Upper lobe of right lung (tissue), 1 donor: Measurements from ENCODE around the gene SPZ1. TPM values are rescaled to one million over a fixed set of nuclear protein-coding genes. Genes with fewer than 3 reads are reported as not detected.
"Not testable (repeated sequence)": the region's sequence is repeated elsewhere in the genome, so short reads cannot be mapped to it uniquely, and the experiment has no call there.

Experiments used
- ATAC-seq: fragments of 200-7000 bp; cut with Tn5 transposase; one replicate; pipeline ENCODE4 v1.9.1; 2020; ENCODE audit warnings: mild to moderate bottlenecking, moderate library complexity
- DNase-seq: peaks from one replicate; pipeline ENCODE4 v3.0.0-alpha.2; 2020
- H3K27ac ChIP-seq: fragments of 200-600 bp; one replicate; pipeline ENCODE4 v1.8.0; 2022
- H3K27me3 ChIP-seq: fragments of 200-600 bp; one replicate; pipeline ENCODE4 v1.8.0; 2022; ENCODE audit warnings: mild to moderate bottlenecking
- H3K36me3 ChIP-seq: fragments of 200-600 bp; one replicate; pipeline ENCODE4 v1.8.0; 2022
- H3K4me1 ChIP-seq: fragments of 200-600 bp; one replicate; pipeline ENCODE4 v1.8.0; 2022
- H3K4me3 ChIP-seq: fragments of 200-600 bp; one replicate; pipeline ENCODE4 v1.8.0; 2022; ENCODE audit warnings: mild to moderate bottlenecking
- H3K9me3 ChIP-seq: fragments of 200-600 bp; one replicate; pipeline ENCODE4 v1.8.0; 2022
- intact Hi-C: fragments of 100-400 bp; cut with DNase I; formaldehyde crosslinking; loops from one replicate; pipeline ENCODE4 v1.11.0; 2022
- total RNA-seq: library from RNA; stranded (reverse); fragmentation: NEBNext Ultra II Directional; extraction: Animal tissue kit (Norgen Biotek cat#: 25700); gene quantifications from one replicate; pipeline ENCODE4 v1.2.1, GENCODE V29; 2021
- TF ChIP-seq, protein P1 (sequence below): fragments of 200-600 bp; IDR thresholded peaks from one replicate; pipeline ENCODE4 v1.8.0; 2022; ENCODE audit warnings: antibody characterized with exemption
- donor health status: DM: no; HTN: yes; CAD: no; lungs with severe emphysema.

SPZ1 gene
- total RNA-seq, 1 donor from 2014 or later: not detected

DNA sequence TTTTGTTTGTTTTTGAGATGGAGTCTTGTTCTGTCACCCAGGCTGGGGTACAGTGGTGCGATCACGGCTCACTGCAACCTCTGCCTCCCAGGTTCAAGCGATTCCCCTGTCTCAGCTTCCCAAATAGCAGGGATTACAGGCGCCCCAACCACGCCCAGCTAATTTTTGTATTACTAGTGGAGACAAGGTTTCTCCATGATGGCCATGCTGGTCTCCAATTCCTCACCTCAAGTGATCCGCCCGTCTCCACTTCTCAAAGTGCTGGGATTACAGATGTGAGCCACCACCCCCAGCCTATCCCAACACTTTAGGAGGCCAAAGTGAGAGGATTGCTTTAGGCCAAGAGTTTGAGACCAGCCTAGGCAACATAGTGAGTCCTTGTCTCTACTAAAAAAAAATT, 19.3 kb downstream of the SPZ1 start:
- Histone ChIP-seq H3K27ac (no peak overlapping the region), H3K9me3 (no peaks in the 10 kb centered on the region), H3K4me1 (no peaks in the 10 kb centered on the region), H3K36me3 (no peaks in the 10 kb centered on the region), H3K27me3 (no peaks in the 10 kb centered on the region), H3K4me3 (no peak overlapping the region)
- TF ChIP-seq, protein P1, sequence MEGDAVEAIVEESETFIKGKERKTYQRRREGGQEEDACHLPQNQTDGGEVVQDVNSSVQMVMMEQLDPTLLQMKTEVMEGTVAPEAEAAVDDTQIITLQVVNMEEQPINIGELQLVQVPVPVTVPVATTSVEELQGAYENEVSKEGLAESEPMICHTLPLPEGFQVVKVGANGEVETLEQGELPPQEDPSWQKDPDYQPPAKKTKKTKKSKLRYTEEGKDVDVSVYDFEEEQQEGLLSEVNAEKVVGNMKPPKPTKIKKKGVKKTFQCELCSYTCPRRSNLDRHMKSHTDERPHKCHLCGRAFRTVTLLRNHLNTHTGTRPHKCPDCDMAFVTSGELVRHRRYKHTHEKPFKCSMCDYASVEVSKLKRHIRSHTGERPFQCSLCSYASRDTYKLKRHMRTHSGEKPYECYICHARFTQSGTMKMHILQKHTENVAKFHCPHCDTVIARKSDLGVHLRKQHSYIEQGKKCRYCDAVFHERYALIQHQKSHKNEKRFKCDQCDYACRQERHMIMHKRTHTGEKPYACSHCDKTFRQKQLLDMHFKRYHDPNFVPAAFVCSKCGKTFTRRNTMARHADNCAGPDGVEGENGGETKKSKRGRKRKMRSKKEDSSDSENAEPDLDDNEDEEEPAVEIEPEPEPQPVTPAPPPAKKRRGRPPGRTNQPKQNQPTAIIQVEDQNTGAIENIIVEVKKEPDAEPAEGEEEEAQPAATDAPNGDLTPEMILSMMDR: no peak
- no peak for ATAC-seq
- DNase-seq: no peak
- intact Hi-C loops: no loop called here

DNA sequence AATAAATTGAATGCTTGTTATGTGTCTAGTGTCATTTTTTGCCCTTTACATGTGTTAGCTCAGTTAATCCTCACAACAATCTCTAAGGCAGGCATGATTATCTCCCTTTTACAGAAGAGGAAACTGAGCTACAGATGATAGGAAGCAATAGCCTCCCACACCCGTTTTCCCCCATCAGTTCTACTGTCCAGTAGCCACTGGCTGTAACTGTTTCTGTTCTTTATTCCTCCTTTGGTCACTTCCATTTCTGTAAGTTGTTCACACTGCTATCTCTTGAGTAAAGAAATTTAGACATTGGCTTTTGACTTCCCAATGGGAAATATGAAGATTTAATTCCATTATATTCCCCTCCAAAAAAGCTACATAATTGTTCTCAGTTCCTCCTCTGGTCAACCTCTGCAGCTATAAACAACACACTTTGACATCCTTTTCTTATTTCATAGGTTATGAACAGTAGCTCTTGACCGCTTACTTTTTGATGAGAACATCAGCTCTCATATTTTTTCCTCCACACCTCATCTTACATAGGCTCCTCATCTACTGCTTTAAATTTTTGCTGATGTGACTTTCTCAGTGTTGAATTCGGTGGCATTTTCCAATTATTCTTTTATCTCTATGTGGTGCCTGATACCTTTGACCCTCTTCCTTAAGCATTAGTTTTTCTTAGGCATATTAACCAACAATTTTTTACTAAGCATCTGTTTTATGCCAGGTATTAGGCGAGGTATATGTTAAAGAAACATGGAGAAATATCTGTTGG, 21.4 kb downstream of the SPZ1 start:
- no peaks in the 10 kb centered on the region for H3K4me1 ChIP-seq
- ATAC-seq (peak; percentile 44), DNase-seq (no peak)
- TF ChIP-seq, protein P1: no peak
- no peaks in the 10 kb centered on the region for H3K36me3 ChIP-seq
- intact Hi-C loops: no loop called here
- H3K4me3 ChIP-seq: no peak overlapping the region
- no peaks in the 10 kb centered on the region for H3K9me3 ChIP-seq
- no peak overlapping the region for H3K27ac ChIP-seq
- H3K27me3 ChIP-seq: no peaks in the 10 kb centered on the region

DNA sequence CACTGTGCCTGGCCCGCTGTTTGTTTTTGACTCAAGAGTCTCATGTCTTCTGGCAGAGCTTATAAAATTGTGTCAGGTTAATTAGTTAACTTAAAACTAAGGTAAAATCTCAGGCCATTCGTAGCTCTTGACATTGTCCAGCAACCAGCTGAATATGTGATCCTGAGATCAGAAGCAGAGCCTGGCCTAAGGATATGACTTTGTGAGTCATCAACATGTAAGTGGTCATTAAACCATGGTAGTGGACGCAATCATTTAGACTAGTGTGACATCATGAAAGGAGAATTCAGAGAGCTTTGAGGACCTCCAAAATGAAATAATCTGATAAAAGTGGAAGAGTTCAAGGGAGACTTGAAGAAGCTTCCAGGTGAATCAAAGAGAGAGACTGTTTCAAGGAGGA, 23.3 kb downstream of the SPZ1 start:
- Histone ChIP-seq H3K4me3 (no peak overlapping the region), H3K27ac (no peak overlapping the region), H3K4me1 (no peaks in the 10 kb centered on the region), H3K9me3 (no peaks in the 10 kb centered on the region), H3K27me3 (no peaks in the 10 kb centered on the region), H3K36me3 (no peaks in the 10 kb centered on the region)
- intact Hi-C loops: no loop called here
- no peak for DNase-seq
- no peak for ATAC-seq
- TF ChIP-seq, protein P1: no peak

DNA sequence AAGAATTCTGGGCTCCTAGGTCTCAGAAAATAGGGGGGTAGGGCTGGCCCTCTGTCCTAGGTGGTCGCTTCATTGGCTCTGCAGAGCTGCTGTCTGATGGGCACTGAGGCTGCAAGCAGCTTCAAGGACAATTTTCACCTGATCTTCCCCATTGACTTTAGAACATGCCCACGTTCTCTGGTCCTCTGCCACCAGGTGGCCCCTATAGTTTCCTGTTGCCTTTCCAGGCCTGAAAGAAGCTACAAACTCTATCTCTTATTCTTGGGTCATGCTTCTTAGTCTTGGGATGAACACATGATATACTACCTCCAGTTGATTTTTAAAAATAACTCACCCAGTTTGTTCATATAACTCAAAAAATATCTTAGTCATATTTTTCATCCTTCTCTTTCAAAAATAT, 26.3 kb downstream of the SPZ1 start:
- no peaks in the 10 kb centered on the region for H3K4me1 ChIP-seq
- no peak overlapping the region for H3K27ac ChIP-seq
- H3K36me3 ChIP-seq: no peaks in the 10 kb centered on the region
- intact Hi-C loops: no loop called here
- TF ChIP-seq, protein P1: peak; percentile 31
- DNase-seq: no peak
- no peaks in the 10 kb centered on the region for H3K9me3 ChIP-seq
- no peak overlapping the region for H3K4me3 ChIP-seq
- peak; percentile 57 for ATAC-seq
- H3K27me3 ChIP-seq: no peaks in the 10 kb centered on the region

DNA sequence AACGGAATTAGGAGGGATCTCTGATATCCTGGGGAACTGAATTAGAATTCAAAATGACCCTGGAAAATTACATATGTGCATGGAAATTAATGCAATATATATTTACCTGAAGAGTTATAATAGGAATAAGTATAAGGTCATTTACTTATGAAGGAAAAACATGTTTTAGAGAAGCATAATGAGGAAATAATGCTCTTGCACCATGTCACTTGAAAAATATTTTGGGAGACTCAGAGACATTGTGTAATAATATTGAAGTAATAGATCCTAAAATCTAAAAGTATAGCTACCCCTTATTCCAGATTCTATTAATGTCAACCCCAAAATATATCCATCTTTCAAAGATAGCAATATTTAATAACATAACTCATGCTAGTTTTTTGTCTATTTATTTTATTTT, 28.4 kb downstream of the SPZ1 start:
- no peak overlapping the region for H3K4me3 ChIP-seq
- intact Hi-C loops: no loop called here
- H3K36me3 ChIP-seq: no peaks in the 10 kb centered on the region
- no peaks in the 10 kb centered on the region for H3K9me3 ChIP-seq
- ATAC-seq: no peak
- TF ChIP-seq, protein P1: no peak
- H3K4me1 ChIP-seq: no peaks in the 10 kb centered on the region
- no peaks in the 10 kb centered on the region for H3K27me3 ChIP-seq
- no peak overlapping the region for H3K27ac ChIP-seq
- DNase-seq: no peak

DNA sequence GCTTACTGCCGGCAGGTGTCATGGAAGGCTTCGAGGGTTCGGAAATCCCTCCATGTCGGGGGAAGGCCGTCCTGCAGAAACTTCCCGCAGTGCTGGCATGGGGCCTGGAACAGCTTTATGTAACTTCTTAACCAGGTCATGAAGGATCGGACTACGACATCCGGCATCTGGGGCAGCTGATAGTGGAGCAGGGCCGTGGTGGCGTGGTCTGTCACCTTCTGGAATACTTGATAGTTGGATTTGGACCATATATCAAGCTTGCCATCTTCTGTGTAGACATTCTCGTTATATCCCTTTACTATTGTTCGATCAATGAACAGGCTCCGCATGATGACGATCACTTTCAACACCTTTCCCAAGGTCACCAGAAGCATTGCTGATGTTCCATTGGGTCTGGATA, 31.2 kb downstream of the SPZ1 start:
- intact Hi-C loops, DNase-seq: not testable (repeated sequence)

More for the DNA sequence above, 31.2 kb downstream of the SPZ1 start:
- not testable (repeated sequence) for H3K36me3 ChIP-seq, ATAC-seq, H3K4me1 ChIP-seq, H3K9me3 ChIP-seq, H3K27ac ChIP-seq, H3K27me3 ChIP-seq, H3K4me3 ChIP-seq
